ENCODE data around the gene NFASC.

NFASC gene

DNA sequence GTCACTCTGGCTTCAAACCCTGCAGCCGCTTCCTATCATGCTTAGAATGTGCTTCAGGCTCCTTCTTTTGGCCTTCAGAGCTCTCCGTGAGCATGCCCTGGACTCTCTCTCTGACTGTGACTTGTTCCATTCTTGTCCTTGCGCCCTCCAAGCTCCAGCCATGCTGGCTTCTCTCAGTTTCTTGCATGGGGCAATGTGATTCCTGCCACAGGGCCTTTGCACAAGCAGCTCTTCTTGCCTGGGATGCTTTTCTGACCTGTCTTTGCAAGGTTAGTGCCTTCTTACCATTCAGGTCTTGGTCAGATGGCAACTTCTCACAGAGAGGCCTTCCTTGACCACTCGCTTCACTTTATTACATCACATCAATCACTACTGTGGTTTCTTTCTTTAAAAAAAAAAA is 66.1 kb downstream of the NFASC start:
- Histone ChIP-seq H3F3A (ENCODE audit: control insufficient read depth, insufficient read depth) (no peaks in the 10 kb centered on the region), H3K27me3 (ENCODE audit: control insufficient read depth, low read length) (peaks cover 12% of the 10 kb centered on the region; the same call in 1 of the 2 replicates), H3K9me2 (replicated peaks; ENCODE audit: control insufficient read depth, low read length) (no peaks in the 10 kb centered on the region), H4K20me1 (ENCODE audit: control insufficient read depth, insufficient read depth, low read depth, low read length) (no peaks in the 10 kb centered on the region), H3K79me2 (ENCODE audit: control insufficient read depth, low read length) (no peaks in the 10 kb centered on the region), H3K9me3 (ENCODE audit: control insufficient read depth, insufficient read depth, low read length) (no peaks in the 10 kb centered on the region), H3K4me1 (ENCODE audit: control insufficient read depth, low read length) (no peaks in the 10 kb centered on the region), H3K4me3 (ENCODE audit: low read length) (no peak overlapping the region), H3K4me2 (ENCODE audit: low read length) (no peak overlapping the region), H3K36me3 (ENCODE audit: control insufficient read depth, low read length) (no peaks in the 10 kb centered on the region), H3K27ac (ENCODE audit: low read depth, low read length) (no peak overlapping the region)
- TF ChIP-seq, protein P1, sequence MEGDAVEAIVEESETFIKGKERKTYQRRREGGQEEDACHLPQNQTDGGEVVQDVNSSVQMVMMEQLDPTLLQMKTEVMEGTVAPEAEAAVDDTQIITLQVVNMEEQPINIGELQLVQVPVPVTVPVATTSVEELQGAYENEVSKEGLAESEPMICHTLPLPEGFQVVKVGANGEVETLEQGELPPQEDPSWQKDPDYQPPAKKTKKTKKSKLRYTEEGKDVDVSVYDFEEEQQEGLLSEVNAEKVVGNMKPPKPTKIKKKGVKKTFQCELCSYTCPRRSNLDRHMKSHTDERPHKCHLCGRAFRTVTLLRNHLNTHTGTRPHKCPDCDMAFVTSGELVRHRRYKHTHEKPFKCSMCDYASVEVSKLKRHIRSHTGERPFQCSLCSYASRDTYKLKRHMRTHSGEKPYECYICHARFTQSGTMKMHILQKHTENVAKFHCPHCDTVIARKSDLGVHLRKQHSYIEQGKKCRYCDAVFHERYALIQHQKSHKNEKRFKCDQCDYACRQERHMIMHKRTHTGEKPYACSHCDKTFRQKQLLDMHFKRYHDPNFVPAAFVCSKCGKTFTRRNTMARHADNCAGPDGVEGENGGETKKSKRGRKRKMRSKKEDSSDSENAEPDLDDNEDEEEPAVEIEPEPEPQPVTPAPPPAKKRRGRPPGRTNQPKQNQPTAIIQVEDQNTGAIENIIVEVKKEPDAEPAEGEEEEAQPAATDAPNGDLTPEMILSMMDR (IDR thresholded peaks at IDR 0.05; ENCODE audit: low read depth, low read length, poor library complexity, severe bottlenecking): no peak
- TF ChIP-seq EZH2phosphoT487 (IDR thresholded peaks at IDR 0.05; ENCODE audit: borderline replicate concordance, low read length): no peak

DNA sequence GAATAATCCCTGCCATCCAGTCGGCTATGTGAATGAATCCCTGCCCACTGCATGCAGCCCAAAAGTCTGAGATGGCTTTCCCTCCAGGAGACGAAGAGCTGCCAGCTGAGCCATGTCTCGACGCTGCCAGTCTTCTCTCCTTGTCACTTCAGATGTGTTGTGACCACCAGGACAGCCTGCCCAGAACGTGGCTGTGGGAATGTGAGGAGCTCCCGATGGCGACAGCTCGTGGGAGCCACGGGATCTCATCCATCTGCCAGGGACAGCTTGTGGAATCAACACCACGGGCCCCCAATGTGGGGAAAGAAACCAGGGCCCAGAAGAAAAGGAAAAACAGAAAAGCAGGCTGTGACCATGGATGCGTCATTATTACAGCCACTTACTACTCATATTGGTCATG is 67.2 kb downstream of the NFASC start:
- Histone ChIP-seq H3K4me3 (ENCODE audit: low read length) (no peak overlapping the region), H3K4me2 (ENCODE audit: low read length) (no peak overlapping the region), H3K9me3 (ENCODE audit: control insufficient read depth, insufficient read depth, low read length) (no peaks in the 10 kb centered on the region), H3K36me3 (ENCODE audit: control insufficient read depth, low read length) (no peaks in the 10 kb centered on the region), H4K20me1 (ENCODE audit: control insufficient read depth, insufficient read depth, low read depth, low read length) (no peaks in the 10 kb centered on the region), H3K9me2 (replicated peaks; ENCODE audit: control insufficient read depth, low read length) (no peaks in the 10 kb centered on the region), H3K27ac (ENCODE audit: low read depth, low read length) (no peak overlapping the region), H3K79me2 (ENCODE audit: control insufficient read depth, low read length) (no peaks in the 10 kb centered on the region), H3K27me3 (ENCODE audit: control insufficient read depth, low read length) (peaks cover 12% of the 10 kb centered on the region; the same call in 1 of the 2 replicates), H3K4me1 (ENCODE audit: control insufficient read depth, low read length) (no peaks in the 10 kb centered on the region), H3F3A (ENCODE audit: control insufficient read depth, insufficient read depth) (no peaks in the 10 kb centered on the region)
- TF ChIP-seq EZH2phosphoT487 (IDR thresholded peaks at IDR 0.05; ENCODE audit: borderline replicate concordance, low read length): no peak
- TF ChIP-seq, protein P1 (IDR thresholded peaks at IDR 0.05; ENCODE audit: low read depth, low read length, poor library complexity, severe bottlenecking): no peak

DNA sequence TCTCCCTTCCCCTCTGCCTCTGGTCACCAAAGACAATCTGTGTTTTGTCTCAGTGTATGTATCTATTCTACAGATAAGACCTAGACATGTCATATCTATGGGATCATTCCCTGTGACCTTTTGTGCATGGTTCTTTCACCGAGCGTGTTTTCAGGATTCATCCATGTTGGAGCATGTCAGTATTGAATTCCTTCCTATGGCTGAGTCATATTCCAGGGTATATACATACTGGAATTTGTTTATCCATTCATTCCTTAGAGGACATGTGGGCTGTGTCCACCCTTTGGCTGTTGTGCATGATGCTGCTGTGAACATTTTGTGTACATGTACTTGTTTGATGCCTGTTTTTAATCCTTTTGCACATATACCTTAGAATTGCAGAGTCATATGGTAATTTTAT is 69.9 kb downstream of the NFASC start:
- no peaks in the 10 kb centered on the region for H4K20me1 ChIP-seq (ENCODE audit: control insufficient read depth, insufficient read depth, low read depth, low read length)
- no peak overlapping the region for H3K27ac ChIP-seq (ENCODE audit: low read depth, low read length)
- no peaks in the 10 kb centered on the region for H3F3A ChIP-seq (ENCODE audit: control insufficient read depth, insufficient read depth)
- no peak overlapping the region for H3K4me2 ChIP-seq (ENCODE audit: low read length)
- H3K4me3 ChIP-seq (ENCODE audit: low read length): no peak overlapping the region
- H3K4me1 ChIP-seq (ENCODE audit: control insufficient read depth, low read length): no peaks in the 10 kb centered on the region
- H3K36me3 ChIP-seq (ENCODE audit: control insufficient read depth, low read length): no peaks in the 10 kb centered on the region
- H3K79me2 ChIP-seq (ENCODE audit: control insufficient read depth, low read length): no peaks in the 10 kb centered on the region
- no peak for TF ChIP-seq EZH2phosphoT487 (IDR thresholded peaks at IDR 0.05; ENCODE audit: borderline replicate concordance, low read length)
- no peaks in the 10 kb centered on the region for H3K9me3 ChIP-seq (ENCODE audit: control insufficient read depth, insufficient read depth, low read length)
- H3K27me3 ChIP-seq (ENCODE audit: control insufficient read depth, low read length): peaks cover 13% of the 10 kb centered on the region; the same call in 1 of the 2 replicates
- no peaks in the 10 kb centered on the region for H3K9me2 ChIP-seq (replicated peaks; ENCODE audit: control insufficient read depth, low read length)

DNA sequence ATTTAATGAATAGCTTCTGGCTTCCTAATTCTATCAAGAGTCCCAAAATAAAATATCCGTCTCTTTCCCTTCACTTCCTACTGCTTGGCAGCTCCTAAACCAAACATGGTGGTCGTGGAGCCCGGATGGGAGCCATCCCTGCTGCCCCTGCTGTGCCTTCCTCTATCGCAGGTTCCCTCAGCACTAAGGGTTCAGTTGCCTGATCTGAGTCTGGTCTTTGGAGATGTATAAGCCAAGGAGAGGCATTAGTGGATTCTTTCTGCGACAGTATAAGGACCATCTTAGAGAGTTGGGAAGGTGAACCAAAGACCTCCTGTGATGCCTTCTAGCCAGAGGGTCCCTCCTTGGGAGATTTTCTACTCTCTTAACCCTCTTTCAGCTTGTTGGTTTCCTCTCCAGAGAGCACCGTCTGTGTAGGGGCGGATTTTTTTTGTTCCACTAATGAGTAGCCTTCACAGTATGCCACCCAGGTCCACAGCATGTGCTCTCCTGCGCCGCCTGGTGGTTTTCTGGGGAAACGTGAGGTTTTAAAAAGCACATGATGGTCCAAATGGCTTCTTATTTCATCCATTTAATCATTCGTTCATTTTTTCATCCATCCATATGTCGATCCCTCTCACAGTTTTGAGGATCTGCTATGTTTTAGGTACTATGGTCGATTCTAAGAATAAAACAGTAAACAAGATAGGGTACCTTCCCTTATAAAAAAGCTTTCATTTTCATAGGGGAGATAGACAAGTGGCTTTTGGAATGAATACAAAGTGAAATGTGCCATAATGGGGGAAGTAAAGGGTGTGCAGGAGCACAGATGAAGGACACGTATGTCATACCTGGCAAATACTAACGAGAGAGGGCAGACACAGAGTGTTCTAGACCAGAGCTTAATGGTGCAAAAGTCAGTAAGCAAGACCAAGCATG is 71.0 kb downstream of the NFASC start:
- H4K20me1 ChIP-seq (ENCODE audit: control insufficient read depth, insufficient read depth, low read depth, low read length): no peaks in the 10 kb centered on the region
- no peak overlapping the region for H3K4me2 ChIP-seq (ENCODE audit: low read length)
- no peaks in the 10 kb centered on the region for H3K4me1 ChIP-seq (ENCODE audit: control insufficient read depth, low read length)
- H3F3A ChIP-seq (ENCODE audit: control insufficient read depth, insufficient read depth): no peaks in the 10 kb centered on the region
- H3K9me2 ChIP-seq (replicated peaks; ENCODE audit: control insufficient read depth, low read length): no peaks in the 10 kb centered on the region
- TF ChIP-seq, protein P1 (IDR thresholded peaks at IDR 0.05; ENCODE audit: low read depth, low read length, poor library complexity, severe bottlenecking): peak; percentile 92
- no peak for TF ChIP-seq EZH2phosphoT487 (IDR thresholded peaks at IDR 0.05; ENCODE audit: borderline replicate concordance, low read length)
- H3K79me2 ChIP-seq (ENCODE audit: control insufficient read depth, low read length): no peaks in the 10 kb centered on the region
- no peaks in the 10 kb centered on the region for H3K9me3 ChIP-seq (ENCODE audit: control insufficient read depth, insufficient read depth, low read length)
- H3K27me3 ChIP-seq (ENCODE audit: control insufficient read depth, low read length): peaks cover 12% of the 10 kb centered on the region; the same call in 1 of the 2 replicates
- no peak overlapping the region for H3K4me3 ChIP-seq (ENCODE audit: low read length)
- H3K27ac ChIP-seq (ENCODE audit: low read depth, low read length): no peak overlapping the region
- H3K36me3 ChIP-seq (ENCODE audit: control insufficient read depth, low read length): no peaks in the 10 kb centered on the region
